GM18873 (cell line): ENCODE results near the gene KIAA0753.

ENCODE experiments used
- ATAC-seq: cut with Tn5 transposase; IDR thresholded peaks from one replicate; pipeline ENCODE4 v1.9.1; 2021; ENCODE audit warnings: mild to moderate bottlenecking, moderate library complexity, moderate number of reproducible peaks; ENCODE audit not compliant: unreplicated experiment, low FRiP score

The KIAA0753 gene

GRCh38 chr17:6554342-6554741 is 86.2 kb downstream of the KIAA0753 start:
- no peak for ATAC-seq

- no peak for ATAC-seq
Observed at GRCh38 chr17:6551869-6552531, 88.5 kb downstream of the KIAA0753 start.

- ATAC-seq = no peak
Observed at GRCh38 chr17:6551356-6551755, 89.2 kb downstream of the KIAA0753 start.

GRCh38 chr17:6549384-6550036 is 91.0 kb downstream of the KIAA0753 start:
- no peak for ATAC-seq

GRCh38 chr17:6548578-6549330 is 91.8 kb downstream of the KIAA0753 start:
- ATAC-seq = no peak

- no peak for ATAC-seq
Observed at GRCh38 chr17:6548034-6548433, 92.5 kb downstream of the KIAA0753 start.

GRCh38 chr17:6547336-6547735 is 93.2 kb downstream of the KIAA0753 start:
- ATAC-seq = no peak

- ATAC-seq = no peak
Observed at GRCh38 chr17:6546069-6546718, 94.3 kb downstream of the KIAA0753 start.

- no peak for ATAC-seq
Observed at GRCh38 chr17:6545291-6545690, 95.2 kb downstream of the KIAA0753 start.

- no peak for ATAC-seq
Observed at GRCh38 chr17:6544011-6544370, 96.5 kb downstream of the KIAA0753 start.

- ATAC-seq = no peak
Observed at GRCh38 chr17:6543079-6544010, 97.2 kb downstream of the KIAA0753 start.

- ATAC-seq = no peak
Observed at GRCh38 chr17:6542577-6542976, 97.9 kb downstream of the KIAA0753 start.

- no peak for ATAC-seq
Observed at GRCh38 chr17:6541886-6542285, 98.6 kb downstream of the KIAA0753 start.

- no peak for ATAC-seq
Observed at GRCh38 chr17:6539871-6540270, 100.6 kb downstream of the KIAA0753 start.

GRCh38 chr17:6536566-6537065 is 103.9 kb downstream of the KIAA0753 start:
- no peak for ATAC-seq

- ATAC-seq = no peak
Observed at GRCh38 chr17:6536053-6536452, 104.5 kb downstream of the KIAA0753 start.

GRCh38 chr17:6534846-6535514 is 105.5 kb downstream of the KIAA0753 start:
- no peak for ATAC-seq

- ATAC-seq = no peak
Observed at GRCh38 chr17:6532441-6532885, 108.0 kb downstream of the KIAA0753 start.

GRCh38 chr17:6531575-6531974 is 108.9 kb downstream of the KIAA0753 start:
- no peak for ATAC-seq
